Suprapubic skin (tissue), 4 donors: ENCODE data around the gene SLC2A4RG.

Source experiments
- CTCF ChIP-seq, 2 donors: fragments of 200-600 bp in 1 of 2; fragments of 450-650 bp in 1 of 2; sonication (generic) in 1 of 2; IDR thresholded peaks; one replicate each; pipeline ENCODE4 v1.5.1; 2016 to 2019; ENCODE audit warnings: antibody characterized with exemption in 2 of 2, mild to moderate bottlenecking in 1 of 2, moderate library complexity in 1 of 2
- EP300 ChIP-seq: sonication (generic); formaldehyde crosslinking; IDR thresholded peaks from one replicate; pipeline ENCODE4 v1.6.1; 2017; ENCODE audit warnings: antibody characterized with exemption
- POLR2A ChIP-seq, 2 donors: fragments of 450-650 bp; IDR thresholded peaks; one replicate each; pipeline ENCODE4 v1.6.1; 2017; ENCODE audit warnings: antibody characterized with exemption in 2 of 2, mild to moderate bottlenecking in 2 of 2, moderate library complexity in 2 of 2
- POLR2AphosphoS5 ChIP-seq, 3 donors: sonication (generic); formaldehyde crosslinking; IDR thresholded peaks; one replicate each; pipeline ENCODE4 v1.6.1; 2017; ENCODE audit warnings: antibody characterized with exemption in 3 of 3

- TF ChIP-seq CTCF (IDR thresholded peaks at IDR 0.05) (no peak), POLR2A (IDR thresholded peaks at IDR 0.05) (no peak), EP300 (no peak), POLR2AphosphoS5 (IDR thresholded peaks at IDR 0.05) (no peak)
Measured at GRCh38 chr20:63701051-63701328, 38.6 kb upstream of the SLC2A4RG start.
